HG03045 (cell line): Measurements from ENCODE around the gene TTC12.
A peak's percentile ranks its signal among the peaks of the same experiment; 100 is the strongest.
"Not testable (repeated sequence)": the region's sequence is repeated elsewhere in the genome, so short reads cannot be mapped to it uniquely, and the experiment has no call there.

Experiments used
- ATAC-seq: cut with Tn5 transposase; IDR thresholded peaks from one replicate; pipeline ENCODE4 v1.9.1; 2021; ENCODE audit warnings: mild to moderate bottlenecking, moderate library complexity; ENCODE audit not compliant: unreplicated experiment

Gene TTC12

DNA sequence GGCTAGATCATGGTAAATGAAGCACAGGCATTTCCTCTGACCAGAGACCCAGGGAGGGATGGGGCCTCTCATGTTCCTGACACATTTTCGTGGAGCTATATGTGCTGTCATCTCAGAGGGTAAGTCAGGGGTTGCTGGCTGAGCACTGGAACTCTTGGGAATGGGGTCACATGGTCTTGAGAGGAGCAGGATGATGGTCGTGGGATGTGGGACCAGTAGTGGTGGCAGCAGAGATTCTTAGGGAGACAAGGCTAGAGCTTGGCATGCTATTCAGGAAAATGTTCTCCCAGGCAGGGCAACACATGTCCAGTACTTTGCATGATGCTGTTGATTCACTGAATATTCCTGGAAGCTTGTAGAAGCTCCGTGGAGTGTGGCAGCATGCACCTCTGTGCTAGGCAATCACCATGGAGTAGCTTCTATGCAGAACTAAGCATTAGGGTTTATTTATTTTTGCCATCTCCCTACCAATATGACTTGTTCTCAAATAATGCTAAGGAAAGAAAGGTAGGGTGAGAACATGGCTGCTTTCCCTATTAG lies 31.4 kb upstream of the TTC12 start:
- ATAC-seq = no peak

DNA sequence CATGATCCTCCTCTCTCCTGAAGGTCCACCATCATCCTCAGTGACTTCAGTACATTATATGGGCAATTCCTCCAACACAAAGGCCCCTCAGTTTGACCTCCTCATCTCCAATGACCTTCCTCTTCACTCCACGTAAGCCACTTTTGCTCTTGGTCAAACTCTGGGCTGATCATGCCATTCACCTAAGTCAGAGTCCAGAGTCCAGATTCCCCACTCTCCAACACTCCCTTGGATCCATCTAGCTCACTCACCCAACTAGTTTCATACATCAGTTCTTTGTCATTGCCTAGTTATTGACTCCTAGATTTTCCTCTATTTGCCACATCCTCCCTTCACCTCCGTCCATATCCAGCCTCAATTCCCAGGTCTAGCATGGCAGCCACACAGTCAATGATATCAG lies 30.5 kb upstream of the TTC12 start:
- no peak for ATAC-seq

DNA sequence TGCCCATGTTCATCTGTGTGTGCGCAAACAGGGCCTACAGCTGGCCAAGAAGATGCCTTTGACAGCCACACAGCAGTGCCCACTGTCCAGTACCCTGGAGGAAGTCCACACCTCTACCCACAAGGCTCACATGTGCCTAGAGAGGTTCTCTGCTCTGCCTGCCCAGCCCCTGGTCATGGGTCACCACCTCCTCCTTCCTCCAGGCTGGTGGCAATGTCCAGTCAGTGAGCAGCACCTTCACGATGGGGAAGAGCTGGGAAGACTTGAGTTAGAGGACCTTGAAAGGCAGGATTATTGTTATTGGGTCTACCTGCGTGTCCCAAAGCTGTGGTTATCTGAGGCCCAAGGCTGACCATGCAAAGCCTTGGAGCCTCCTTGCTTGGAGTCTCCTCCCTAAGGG lies 28.4 kb upstream of the TTC12 start:
- ATAC-seq = no peak

DNA sequence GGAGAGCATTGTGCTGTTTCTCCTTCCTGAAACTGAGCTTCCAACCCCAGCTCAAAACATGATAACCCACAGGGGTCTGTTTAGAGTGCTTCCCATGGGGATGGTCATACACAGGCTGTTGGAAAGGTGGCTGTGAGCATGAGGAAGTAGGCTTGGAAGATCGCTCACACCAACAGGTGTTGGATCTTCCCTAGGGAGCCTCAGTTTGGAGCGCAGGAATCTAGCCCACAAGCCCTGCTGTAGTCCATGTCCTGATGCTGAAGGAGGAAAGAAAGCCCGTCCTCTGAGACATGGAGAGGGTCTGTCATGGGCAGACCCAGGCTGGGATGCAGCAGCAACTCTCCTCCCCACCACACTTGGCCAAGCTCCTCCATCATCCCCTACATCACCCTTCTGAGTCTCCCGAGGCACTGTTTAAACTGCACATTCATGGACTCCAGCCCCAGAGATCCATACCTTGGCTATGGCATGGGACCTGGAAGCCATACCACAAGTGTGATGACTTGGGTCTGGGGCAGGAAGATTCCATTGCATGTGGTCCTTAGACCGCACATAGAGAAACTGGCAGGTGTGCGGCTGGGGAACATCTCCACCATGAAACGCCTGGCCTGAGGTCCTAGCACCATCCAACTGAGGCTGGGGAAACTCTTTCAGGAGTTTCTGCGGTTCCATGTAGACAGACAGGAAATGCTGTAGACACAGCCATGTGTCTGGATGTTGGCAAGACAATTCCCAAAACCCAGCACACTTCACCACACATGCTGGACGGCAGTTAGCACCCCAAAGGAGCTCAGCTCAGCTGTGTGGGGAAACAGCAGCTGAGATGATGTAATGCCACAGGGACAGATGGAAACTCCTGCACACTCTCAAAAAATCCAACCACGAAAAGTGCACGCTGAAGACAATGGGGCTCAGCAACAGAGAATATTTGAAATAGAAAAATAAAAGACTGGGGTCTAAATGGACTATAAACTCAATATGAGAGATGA lies 27.6 kb upstream of the TTC12 start:
- ATAC-seq = no peak

DNA sequence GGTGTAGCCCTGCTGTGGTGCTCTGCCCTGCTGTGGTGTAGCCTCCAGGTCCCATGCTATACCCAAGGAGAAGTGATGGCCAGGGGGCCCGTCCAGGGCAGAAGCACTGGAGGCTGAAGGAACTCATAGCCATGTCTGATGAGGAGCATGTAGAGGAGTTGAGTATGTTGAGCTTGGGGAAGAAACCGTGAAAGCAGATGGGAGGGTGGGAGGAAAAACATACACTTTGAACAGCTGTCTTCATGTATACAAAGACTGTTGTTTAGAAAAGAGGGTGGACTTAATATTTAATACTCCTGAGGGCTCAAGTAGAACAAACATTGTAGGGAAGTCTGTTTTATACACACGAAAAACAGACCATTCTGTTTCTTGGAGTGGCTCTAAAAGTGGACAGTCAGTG lies 26.6 kb upstream of the TTC12 start:
- no peak for ATAC-seq

DNA sequence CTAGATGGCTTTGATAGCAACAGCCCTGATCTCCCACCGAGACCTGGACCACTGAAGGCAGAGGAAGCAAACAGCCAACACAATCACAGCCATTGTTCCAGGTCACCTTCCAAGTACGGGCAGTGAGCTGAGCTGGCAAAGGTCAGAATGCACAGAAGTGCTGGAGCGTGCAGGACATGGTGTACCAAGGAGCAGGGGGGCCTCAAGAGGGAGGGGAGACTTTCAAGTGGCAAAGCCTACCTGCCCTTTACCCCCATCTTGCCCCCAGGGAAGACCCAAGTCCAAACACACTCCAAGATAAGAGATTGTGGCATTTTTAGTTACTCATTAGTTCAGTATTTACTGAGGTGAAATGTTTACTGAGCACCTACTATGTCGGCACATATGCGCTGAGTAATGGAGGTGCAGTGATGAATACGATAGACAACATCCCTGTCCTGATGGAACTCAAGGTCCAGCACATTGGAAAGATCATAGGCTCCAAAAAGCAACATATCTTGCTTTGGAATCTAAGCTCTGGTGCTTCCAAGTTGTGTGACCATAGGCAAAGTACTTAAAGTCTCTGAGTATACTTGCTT lies 26.0 kb upstream of the TTC12 start:
- no peak for ATAC-seq

DNA sequence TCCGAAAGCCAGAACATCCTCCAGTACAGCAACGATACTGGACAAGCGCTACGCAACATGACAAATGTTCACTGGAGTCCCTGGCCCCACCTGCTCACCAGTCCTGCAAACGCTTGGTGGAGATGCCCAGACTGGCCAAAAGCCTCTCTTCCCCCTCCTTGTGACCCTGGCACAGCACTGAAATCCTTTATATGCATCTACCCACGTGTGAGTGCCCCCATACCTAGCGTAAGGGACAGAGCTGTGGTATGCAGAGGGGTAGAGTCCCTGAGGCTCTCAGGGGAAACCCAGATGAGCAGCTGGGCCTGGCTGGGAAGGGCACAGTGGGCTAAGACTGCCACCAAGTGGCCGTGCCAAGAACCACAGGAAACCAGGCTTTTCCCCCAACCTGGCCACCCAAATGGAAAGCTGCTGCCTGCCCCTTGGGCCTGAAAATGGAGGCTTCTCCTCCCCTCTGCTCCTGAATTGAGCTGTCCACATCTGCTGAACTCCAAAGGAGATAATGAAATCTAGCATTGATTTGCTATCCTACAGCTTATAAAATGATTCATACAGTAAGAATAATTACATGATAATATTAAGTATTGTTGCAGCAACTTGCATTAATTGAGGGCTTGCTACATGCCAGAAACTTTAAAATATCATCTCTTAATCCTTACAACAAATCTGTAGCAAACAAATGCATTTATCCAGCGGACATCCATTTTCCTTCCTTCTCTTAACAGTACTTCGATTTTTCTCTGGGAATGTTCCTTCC lies 24.8 kb upstream of the TTC12 start:
- ATAC-seq = peak; percentile 92

DNA sequence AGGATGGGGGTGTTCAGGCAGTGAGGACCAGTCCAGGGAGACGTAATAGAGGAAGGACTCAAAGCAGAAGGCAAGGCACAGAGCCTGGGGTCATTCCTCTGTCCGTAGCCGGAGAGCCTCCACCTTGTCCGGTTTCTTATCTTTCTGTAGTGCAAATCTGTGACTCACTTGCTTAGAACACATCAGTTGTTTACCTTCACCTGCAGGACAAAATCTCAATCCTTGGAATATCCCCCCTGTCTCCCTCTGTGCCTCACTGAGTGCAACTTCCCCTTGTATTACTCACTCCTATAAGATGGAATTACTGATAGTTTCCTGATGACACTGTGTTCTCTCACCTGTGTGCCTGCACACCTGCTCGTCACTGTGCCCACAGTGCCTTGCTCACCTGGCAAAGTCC lies 20.4 kb upstream of the TTC12 start:
- ATAC-seq = no peak

DNA sequence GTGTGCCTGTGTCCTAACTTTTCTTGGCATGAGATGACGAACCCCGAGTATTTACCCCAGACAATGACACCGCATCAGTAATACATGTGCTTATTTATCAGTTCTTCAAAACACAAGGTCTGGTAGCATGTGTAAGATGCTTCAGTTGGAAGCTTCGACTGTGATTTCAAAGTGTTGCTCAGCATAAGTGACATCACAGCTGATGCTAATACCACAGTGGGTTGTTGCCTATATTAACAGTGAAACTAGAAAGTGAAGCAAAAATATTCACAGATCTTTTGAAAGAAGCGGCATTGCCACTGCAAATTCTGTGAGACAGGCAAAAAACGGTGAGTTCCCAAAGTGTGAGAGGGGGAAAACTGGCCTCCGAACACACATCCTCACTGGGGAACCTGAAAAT lies 18.4 kb upstream of the TTC12 start:
- ATAC-seq = no peak

DNA sequence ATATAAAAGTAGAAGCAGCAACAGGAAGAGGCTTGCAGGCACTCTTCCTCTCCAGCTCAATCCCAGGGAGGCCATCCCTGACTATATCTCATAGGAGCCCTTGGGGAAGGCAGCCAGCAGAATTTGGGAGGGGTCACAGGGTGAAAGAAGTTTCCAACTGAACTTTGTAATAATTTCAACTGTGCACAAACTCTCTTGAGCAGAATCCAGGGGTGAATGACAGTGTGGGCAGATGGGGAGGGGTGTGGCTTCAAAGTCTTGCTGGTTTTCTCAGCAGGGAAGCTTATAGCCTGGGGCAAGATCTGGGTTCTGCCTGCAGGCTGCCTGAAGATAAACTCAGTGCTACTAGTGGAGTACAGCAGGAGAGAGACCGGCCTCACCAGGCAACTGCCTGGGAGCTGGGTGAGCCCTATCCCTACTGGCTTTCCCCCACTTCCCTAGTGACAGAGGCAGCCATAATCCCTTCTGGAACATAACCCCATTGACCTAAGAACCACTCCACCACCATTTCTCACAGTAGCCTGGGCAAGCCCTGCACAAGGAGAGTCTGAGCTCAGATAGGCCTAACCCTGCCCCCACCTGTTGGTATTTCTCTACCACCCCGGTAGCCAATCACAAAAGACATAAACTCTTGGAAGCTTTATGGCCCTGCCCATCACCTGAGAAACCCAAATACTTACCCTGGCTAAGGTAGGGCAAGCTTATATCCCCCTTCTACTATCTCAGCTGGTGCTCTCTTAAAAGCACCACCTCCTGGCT lies 17.8 kb upstream of the TTC12 start:
- ATAC-seq = no peak

DNA sequence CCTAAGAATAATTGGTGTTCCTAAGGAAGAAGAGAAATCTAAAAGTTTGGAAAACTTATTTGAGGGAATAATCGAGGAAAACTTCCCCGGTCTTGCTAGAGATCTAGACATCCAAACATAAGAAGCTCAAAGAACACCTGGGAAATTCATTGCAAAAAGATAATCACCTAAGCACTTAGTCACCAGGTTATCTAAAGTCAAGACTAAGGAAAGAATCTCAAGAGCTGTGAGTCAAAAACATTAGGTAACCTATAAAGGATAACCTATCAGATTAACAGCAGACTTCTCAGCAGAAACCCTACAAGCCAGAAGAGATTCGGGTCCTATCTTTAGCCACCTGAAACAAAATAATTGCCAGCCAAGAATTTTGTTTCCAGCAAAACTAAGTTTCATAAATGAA lies 15.9 kb upstream of the TTC12 start:
- ATAC-seq = not testable (repeated sequence)

DNA sequence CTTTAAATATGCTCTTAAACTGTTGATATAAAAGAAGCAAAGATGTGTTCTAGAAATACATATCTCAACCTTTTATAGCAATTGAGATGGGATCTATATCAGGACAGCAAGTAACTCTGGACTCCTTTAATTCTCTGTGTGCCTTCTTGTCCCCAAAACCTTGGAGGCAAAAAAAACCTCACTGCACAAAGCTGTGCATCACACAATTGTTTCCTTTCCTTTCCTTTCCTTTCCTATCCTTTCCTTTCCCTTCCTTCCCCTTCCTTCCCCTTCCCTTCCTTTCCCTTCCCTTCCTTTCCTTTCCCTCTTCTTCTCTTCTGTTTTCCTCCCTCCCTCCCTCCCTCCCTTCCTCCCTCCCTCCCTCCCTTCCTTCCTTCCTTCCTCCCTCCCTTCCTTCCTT lies 9.5 kb upstream of the TTC12 start:
- ATAC-seq = no peak

DNA sequence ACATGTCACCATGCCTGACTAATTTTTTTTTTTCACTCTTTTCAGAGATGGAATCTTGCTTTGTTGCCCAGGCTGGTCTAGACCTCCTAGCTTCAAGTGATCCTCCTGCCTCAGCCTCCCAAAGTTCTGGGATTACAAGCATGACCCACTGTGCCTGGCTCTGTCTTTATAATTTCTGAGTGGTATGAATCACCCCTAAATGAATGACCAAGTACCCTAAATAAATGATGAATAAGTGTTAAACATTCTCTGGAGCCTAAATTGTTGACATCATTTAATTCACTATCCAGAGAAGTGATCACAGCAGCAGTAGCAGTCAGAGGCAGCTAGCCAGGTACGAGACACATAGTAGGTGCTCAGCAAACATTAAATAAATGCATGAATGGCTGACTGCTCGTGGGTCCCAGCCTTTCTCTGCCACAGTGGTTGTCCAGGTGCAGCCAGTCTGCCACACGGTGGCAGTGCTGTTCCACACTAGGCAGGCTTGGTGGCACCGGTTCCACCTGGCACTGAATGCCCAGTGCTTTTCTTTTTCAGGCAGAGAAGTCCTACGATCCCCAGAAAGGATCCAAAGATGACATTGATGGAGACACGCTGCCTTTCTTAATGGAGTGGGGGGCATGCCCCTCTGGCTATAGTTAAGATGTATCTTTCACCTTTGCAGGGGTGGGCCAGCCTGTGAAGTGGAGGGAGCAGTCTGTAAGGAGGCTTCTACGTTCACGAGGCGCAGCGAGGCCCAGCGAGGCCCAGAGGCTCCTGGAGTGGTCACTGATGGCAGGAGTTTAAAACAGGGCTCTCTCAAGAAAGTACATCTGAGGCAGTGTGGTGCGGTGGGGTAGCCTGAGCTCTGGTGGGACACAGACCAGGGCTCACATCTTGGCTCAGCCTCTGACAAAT lies 8.7 kb upstream of the TTC12 start:
- peak; percentile 83 for ATAC-seq

DNA sequence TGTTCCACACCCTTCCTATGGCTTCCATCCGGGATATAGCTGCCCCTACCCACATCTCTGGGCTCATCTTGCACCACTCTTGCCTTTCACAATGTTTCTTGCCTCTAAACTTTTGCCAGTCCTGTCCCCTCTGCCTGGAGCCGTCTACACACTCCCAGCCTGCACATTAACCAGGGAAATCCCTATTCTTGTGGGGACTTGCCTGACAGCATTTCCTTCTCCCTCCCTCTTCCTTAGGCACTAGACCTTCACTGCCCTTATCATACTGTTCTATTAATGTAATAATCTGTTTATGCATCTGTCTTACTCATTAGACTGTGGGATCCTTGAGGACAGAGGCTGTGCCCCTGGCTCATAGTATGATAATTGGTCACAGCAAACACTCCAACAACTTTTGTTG lies 5.8 kb upstream of the TTC12 start:
- no peak for ATAC-seq

DNA sequence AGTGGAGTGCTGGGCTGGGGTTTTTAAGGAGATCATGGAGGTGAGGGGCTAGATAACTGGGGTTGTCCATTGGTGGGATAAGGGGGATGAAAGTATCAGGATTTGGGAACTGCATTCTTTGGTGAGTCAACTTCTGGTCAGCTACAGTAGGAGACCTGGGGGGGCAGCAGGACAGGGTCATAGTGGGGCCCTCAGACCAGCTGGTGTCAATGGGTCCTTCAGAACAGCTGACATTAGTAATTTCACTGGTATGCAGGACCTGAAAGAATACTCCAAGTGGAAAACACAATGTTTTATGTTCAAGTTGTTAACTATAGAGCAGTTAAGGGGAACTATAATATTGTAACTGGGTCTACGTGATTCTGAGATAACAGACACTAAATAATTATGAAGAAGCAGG lies 2.8 kb upstream of the TTC12 start:
- no peak for ATAC-seq

DNA sequence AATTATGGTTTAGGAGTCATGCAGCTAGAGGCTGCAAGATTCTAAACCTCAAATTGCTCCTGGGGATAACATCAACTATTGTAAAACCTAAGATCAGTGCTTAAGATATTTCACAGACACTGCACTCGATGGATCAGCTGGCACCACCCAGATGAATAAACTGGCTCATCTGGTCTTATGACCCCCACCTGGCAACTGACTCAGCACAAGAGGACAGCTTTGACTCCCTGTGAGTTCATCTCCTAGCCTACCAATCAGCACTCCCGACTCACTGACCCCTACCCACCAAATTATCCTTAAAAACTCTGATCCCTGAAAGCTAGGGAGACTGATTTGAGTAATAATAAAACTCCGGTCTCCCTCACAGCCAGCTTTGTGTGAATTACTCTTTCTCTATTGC lies 782 bp upstream of the TTC12 start:
- no peak for ATAC-seq

DNA sequence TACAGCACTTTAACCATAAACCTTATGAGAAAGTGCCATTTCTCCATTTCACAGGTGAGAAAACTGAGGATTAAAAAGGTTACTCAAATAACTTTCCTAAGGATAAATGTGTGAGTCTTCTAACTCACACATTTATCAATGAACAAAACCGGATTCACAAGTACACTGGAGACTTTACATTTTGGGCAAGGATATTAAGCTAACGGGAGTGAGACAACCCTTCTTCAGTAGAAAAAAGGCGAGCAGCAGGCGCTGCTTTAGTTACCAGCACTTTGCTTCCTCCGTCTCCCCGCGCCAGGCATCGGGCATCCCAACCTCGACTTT lies 356 bp upstream of the TTC12 start:
- no peak for ATAC-seq

DNA sequence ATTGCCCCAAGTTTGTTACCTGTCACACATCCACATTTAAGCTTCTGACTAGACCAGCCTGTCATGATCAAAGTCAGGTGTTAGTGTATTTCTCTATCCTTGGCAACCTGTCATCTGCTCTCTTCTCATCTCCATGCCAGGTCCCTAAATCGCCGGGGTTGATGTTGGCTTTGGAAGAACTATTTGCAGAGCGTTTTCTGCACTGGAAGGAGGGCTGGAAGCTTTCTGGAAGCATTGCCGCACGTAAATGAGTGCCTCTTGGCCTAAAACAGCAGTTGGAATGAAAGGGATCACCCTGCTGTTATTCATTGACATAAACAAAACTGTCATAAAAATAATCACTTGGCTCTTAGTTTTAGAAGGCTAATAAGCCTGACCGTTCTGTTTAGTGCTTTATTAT lies 1.4 kb downstream of the TTC12 start:
- no peak for ATAC-seq

DNA sequence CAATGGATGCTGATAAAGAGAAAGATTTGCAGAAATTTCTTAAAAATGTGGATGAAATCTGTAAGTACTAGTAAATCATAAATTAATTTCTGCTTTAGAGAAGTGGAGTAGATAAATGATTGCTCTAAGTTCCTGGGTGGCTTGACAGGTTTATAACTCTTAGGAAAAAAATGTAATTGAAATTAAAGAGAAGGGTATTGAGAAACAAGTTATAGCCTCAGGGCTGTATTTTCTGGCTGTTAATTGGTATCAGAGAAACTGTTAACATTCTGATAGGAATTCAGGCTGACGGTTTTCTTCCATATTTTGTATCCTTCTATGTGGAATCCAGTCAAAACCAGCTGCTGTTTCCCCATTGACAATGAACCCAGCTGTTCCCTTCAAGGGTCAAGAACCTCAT lies 1.9 kb downstream of the TTC12 start:
- no peak for ATAC-seq

DNA sequence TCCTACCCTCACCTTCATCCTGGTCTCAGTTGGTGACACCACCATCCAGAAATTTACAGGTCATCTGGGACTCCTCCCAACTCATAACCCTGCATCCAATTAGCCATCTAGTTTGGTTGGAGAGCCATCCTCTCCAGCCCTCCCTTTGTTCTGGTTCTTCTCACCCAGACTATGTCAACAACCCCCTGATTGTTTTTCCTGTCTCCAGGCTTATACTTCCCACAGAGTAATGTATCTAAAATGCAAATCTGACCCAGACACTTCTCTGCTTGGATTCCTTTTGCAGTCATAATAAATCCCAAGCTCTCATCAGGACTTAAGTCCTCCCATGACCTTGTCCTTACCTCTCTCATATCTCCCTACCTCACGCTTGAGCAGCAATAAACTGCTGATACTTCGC lies 3.0 kb downstream of the TTC12 start:
- no peak for ATAC-seq
